H54 (cell line): Measurements from ENCODE around the gene ABCA1.

Experiments used
- DNase-seq: peaks from one replicate; pipeline ENCODE4 v3.0.0; 2011; ENCODE audit warnings: low spot score, mixed read lengths; ENCODE audit not compliant: insufficient read length
- FAIRE-seq: peaks from 3 replicates; lab custom pipeline; 2011; peaks lifted over from hg19 to GRCh38; lab: Jason Lieb, UNC
- POLR2A ChIP-seq: IDR thresholded peaks from 2 replicates; pipeline ENCODE4 v1.6.1; 2011; ENCODE audit warnings: low read depth, mild to moderate bottlenecking, low read length

ABCA1 gene

DNA sequence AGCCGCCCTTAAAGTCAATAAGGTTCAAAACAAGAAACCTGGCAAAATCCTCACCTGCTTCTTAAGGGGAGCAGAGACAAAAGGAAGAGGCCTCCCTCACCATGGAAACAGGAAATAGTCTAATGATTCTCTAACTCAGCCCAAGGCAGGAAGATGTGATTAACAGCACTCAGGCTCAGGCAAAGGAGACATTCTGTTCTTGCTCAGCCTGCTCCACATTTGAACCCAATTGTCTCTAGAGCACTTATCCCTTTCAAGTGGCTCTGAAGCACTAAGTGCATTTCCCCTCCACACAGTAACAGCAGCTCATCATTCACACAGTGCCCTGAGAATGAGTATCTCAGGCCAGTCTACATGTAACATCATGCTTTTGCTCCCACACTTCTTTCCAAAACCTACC is 91.7 kb downstream of the ABCA1 start:
- no peak for FAIRE-seq
- no peak for TF ChIP-seq POLR2A
- no peak for DNase-seq

DNA sequence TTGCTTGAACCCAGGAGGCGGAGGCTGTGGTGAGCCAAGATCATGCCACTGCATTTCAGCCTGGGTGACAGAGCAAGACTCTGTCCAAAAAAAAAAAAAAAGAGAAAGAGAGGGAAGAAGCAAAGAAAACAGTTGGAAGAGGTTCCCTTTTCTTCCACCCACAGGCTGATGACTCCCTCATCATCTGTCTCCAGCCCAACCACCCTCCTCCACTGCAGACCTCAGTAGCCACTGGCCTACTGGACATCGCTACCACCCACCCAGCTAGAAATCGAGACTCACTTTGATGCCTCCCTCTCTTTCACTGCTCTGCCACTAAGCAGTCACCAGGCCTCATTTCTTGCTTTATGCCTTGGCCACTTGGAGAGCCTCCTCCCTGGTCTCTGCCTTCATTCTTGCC is 92.8 kb downstream of the ABCA1 start:
- no peak for TF ChIP-seq POLR2A
- DNase-seq (no peak), FAIRE-seq (no peak)

DNA sequence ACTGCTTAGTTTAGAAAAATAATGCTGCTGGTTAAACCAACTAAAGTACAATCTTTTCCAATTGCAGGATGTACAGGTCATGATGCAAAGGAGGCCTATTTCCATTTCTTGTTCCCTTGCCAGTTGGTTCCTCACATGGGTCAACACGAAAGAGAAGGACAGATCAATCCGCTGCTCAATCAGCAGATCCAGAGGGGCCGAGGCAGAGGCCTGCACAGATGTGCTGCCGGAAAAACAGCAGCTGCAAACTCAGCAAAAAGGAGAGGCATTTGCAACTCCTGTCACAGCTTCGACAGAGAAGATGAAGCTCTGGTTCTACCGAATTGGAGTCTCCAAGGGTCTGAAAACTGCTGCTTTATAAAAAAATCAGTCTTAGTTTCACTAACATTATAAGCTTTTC is 94.3 kb downstream of the ABCA1 start:
- DNase-seq: no peak
- TF ChIP-seq POLR2A: no peak

DNA sequence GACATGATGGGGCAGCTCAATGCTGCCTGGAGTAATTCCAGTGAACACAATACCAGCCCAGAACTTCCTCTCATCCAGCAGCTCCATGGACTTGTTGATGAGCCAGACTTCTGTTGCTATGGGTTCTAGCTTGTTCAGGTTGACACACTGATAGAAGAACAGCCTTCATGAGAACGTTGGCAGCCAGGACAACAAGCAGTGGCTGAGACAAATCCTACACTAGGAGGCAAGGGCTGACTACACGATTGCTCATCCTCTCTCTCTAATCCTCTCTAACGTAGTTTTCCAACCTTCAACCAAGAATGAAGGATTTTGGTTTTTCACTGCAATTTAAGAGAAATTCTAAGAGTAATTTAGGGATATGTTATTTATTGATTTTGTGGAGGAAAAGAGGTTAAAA is 96.3 kb downstream of the ABCA1 start:
- TF ChIP-seq POLR2A: no peak
- FAIRE-seq (peak; percentile 48), DNase-seq (peak; percentile 41)

More for the DNA sequence above, 94.3 kb downstream of the ABCA1 start:
- FAIRE-seq: no peak

DNA sequence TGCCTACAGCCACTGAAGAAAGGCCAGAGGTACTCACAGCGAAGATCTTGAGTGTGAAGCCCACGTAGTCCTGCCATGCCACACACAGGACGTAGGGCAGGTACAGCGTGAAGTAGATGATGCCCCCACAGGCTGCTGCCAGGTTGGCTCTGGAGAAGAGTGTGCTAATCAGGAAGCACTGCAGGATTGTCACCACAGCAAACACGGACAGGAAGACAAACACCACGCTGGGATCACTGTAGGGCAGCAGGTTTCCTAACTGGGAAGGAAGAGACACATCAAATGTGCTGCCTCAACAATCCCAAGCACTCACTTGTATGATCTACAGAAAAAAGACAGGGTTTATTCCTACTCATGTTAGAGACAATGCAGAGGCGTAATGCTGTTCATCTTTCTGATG is 101.0 kb downstream of the ABCA1 start:
- DNase-seq: no peak
- TF ChIP-seq POLR2A: no peak
- FAIRE-seq: no peak

DNA sequence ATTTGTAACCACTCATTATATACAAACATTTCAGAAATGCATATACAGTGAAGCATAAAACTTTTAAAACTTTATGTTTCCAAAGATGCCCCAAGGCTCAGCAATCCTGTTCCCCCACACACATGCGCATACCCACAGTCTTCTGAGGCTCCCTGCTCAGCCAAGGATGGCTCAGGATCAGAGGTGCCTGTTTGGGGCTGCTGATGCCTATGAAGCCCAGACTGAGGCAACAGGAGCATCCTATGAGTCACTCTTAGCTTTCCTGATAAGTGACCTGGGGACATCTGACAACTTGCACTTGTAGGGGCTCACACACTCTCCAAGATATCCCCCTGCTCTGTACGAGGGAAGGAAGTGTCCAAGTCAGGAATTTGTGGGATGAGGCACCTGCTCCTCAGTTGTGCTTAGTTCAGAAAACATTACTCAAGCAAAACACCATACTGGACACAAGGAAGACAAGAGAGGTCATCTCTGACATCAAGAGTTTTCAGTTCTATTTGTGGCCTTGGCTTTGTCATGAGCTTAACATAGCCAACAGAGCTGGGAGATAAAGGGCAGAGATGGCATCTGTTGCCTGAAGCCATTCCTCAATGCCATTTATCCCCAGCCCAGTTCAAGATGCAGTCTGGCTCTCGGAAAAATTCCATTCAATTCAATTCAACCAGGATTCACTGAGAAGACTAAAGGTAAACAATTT is 101.7 kb downstream of the ABCA1 start:
- TF ChIP-seq POLR2A: no peak
- FAIRE-seq (no peak), DNase-seq (no peak)

DNA sequence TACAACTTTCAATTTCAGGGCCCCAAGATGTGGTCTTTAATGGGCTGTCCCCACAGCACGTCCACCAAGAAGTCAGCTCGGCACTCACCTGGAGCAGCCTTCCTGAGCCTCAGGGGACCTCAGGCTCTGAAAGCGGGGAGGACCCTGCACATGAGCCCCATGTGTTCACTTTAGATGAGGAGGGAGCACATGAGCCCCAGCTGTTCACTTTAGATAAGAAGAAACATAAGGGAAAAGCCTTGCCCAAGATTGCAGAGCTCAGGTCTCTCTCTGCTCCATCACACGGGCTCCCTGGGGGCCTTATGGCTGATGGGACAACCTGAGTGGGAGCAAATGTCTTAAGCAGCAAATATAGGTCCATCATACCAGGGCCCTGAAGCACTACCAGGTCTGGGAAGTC is 107.6 kb downstream of the ABCA1 start:
- no peak for TF ChIP-seq POLR2A
- no peak for FAIRE-seq
- no peak for DNase-seq

DNA sequence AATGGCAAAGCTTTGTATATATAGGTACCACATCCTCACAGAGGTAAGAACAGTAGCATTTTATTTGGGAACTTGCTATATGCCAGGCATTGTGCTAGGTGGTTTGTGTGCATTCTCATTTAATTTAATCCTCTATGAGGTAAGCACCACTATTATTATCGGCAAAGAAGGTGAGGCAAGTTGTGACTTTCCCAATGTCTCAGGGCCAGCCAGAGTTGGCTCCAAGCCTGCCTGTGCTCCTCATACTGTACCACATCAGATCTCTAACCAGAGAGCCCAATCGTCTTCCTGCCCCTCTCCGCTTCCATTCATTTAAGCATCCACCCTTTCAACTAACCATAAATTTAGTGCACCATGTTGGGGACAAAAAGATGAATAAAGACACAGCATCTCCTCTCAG is 108.9 kb downstream of the ABCA1 start:
- TF ChIP-seq POLR2A: no peak
- DNase-seq (no peak), FAIRE-seq (no peak)

DNA sequence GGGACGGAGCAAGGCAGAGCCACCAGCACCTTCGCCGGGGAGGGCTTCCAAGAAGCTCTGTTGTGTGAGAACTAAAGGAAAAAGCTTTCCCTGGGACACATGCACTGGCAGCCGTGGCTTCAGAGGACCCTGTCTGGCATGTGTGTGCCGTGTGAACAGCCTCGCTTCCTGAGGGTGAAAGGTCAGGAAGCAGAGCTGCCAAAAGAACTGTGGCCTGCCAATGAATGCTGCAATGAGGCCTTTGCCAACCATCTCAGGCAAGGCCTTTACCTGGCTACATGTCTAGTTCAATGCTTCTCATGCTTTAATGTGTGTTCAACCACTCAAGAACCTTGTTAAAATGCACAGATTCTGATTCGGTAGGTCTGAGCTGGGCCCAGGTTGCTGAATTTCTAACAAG is 110.5 kb downstream of the ABCA1 start:
- no peak for TF ChIP-seq POLR2A
- no peak for FAIRE-seq
- no peak for DNase-seq

DNA sequence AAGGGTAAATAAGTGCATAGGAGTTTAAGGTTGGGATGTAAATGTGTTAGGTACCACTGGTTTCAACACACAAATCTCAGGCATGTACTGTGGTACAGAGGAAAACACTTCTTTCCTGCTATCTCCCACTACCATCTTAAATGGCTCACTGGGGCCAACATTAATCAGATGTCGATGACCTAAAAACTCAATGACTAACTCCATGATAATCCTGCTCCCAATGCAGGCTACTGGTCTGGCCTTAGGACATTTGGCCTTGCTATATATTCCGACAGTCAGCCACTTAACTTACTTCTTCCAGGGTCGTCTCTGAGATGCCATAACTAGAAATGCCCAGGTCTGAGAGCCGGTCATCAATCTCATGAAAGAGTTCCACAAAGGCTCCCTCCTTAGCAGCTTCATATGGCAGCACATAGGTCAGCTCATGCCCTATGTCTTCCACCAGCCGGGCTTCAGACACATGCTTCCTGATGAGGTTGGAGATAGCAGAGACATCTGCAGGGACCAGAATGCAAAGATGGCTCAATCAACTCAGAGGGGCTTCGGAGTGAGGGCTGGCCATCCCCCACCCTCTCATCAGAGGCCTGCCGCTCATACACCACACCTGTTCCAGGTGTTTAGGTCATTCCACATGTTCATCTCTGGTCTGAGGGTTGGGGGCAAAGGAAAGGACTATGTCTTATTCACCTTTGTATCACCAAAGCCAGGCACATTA is 111.9 kb downstream of the ABCA1 start:
- DNase-seq (no peak), FAIRE-seq (no peak)
- no peak for TF ChIP-seq POLR2A

DNA sequence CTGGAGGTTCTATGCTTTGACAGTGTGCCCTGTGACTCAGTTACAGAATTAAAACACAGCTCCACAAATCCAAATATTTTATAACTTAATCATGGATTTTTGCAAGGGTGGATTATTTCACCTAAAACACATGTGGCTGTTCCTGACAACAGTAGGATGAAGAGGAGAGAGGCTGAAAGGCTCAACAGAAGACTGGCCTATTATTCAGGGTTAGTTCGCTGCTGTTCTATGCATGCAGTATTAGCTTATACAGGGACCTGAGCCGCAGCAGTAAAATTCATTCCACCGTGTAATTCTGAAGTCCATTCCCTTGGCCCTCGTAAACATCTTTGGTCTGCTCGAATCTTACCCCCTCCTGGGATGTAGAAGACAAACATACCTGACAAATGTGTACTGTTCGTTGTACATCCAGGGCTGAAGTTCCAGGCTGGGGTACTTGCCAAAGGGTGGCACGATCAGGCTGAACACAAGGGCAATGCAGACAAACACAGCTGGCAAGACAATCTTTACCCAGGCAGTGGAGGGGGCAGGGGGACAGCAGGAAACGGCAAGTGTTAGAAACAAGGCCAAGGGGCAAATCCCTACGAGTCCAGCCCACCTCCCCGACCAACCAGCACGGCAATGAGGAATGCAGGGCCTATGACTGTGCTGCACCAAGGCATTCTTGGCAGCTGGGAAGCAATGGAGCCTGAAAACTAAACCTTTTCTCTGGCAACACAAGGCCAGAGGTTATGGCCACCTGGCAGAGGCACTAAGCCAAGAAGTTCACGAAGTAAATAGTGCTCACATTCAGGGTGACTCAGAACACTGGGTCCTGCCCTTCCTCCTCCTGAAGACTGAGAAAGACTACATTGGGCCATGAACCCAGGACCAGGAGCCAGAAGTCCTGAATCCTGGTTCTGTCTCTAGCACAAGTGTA is 117.3 kb downstream of the ABCA1 start:
- DNase-seq (peak; percentile 42), FAIRE-seq (peak; percentile 90)
- no peak for TF ChIP-seq POLR2A

DNA sequence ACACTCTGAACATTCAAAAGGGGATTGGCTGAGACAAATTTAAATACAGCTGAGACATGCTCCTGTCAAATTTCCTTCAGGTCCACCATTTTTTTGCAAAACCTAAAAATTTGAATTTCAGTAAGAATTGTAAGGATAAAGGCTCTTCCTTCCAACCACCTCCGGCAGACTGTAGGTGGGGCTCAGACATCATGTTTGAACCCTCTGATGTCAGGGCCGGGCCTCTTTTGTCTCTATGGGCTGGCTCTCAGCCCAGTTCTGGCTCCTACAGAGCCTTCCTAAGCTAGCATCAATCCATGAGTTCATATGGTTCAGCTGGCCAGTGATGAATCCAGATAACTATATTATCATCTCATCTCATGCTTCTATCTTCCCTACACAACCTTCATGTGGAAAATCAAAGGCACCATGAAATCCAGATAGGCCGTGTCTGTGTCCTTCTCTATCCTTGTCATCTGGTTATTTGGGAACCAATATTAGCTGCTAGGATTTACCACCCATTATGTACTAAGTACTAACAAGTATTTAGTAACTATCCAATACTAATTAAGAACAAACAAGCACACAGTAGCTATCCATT is 119.8 kb downstream of the ABCA1 start:
- FAIRE-seq (no peak), DNase-seq (peak; percentile 19)
- no peak for TF ChIP-seq POLR2A

DNA sequence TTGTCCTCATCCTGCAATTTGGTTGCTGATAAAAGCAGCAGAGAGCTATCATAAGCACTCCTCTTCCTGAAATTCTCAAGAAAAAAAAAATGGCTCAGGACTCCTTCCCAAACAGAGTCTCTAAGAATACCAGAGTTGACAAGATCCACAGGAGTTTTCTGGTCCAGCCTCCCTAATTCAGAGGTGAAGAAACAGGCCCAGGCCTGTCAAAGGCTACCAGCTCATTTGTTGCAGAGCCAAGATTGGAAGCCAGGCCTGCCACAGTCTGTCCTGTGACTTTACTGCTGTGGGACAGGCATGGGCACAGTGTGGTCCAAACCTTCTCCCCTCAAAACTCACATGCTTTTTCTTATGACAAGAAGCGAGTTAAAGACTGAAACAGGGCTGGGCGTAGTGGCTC is 122.5 kb downstream of the ABCA1 start:
- no peak for TF ChIP-seq POLR2A
- no peak for DNase-seq
- no peak for FAIRE-seq

DNA sequence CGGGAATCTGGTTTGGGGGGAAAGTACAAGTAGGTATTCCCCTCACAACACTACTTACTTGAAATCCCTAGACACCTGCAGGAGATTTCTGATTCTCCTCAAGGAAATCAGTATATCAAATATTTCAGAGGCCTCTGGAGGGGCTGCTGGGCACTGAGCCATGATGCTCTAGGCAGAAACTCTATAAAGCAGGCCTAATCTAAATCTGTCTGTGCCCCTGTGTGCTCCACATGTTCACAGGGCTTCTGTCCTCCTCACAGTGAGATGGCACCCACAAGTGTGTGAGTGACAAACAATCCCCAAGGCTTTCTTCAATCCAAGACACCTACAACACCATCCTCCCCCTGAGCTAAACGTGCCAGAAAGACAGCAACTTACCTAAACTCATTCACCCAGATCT is 125.0 kb downstream of the ABCA1 start:
- no peak for FAIRE-seq
- no peak for DNase-seq
- TF ChIP-seq POLR2A: no peak
